ENCODE results near the gene PRKAR1A.

Gene PRKAR1A

DNA sequence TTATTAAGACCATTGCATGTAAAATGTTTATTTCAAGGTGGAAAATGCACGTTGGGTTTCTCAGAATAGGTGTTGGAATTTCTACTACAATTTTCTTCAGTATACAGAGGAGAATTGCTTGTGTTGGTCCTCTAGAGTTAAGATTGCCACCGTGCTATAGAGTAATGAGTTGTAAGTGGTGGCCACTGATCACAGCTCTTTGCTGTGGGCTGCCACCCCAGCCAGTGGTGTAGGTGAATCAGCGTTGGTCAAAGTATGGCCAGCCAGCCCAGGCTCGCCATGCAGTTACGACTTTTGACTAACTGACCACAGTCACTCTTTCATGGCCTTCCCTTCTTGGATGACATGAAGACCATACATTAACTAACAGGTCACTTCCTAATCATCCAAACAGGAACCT lies 12.6 kb upstream of the PRKAR1A start:
- TF ChIP-seq GATA2 (IDR thresholded peaks at IDR 0.05; ENCODE audit: low read depth, low read length) (no peak), GATA3 (IDR thresholded peaks at IDR 0.05; ENCODE audit: low read depth, low read length) (no peak)

DNA sequence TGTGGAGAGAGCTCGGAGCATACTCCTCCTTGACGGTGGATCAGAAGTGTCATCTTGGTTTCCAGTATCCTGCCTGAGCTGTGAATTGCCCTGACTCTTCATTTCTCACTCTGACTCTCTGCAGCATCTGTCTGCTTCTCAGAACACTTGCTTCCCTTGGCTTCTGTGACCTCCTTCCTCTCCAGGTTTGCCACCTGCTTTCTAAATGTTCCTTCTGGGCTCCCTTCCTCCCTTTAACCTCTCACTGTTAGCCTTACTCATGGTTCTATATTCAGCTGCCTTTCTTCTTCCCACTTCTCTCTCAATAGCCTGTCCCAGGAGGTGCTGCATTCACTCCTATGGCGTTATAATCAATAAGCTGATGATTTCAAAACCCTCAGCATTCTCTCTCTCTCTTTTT lies 11.2 kb upstream of the PRKAR1A start:
- no peak for TF ChIP-seq GATA3 (IDR thresholded peaks at IDR 0.05; ENCODE audit: low read depth, low read length)
- no peak for TF ChIP-seq GATA2 (IDR thresholded peaks at IDR 0.05; ENCODE audit: low read depth, low read length)

DNA sequence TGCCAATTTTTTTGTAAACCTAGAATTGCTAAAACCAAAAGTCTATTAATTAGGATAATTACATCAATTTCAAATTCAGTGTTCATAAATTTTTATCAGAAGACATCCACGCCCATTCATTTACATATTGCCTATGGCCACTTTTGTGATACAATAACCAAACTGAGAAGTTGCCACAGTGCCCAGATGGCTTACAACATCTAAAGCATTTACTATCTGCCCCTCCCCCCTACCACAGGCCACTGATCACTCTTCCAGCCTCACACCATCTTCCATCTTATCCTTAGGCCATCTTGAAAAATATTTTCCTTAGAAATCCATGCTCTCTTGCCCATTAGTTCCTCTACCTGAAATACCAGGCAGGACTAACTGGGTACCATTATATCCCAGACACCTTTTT lies 6.3 kb upstream of the PRKAR1A start:
- TF ChIP-seq GATA2 (IDR thresholded peaks at IDR 0.05; ENCODE audit: low read depth, low read length): no peak
- no peak for TF ChIP-seq GATA3 (IDR thresholded peaks at IDR 0.05; ENCODE audit: low read depth, low read length)

DNA sequence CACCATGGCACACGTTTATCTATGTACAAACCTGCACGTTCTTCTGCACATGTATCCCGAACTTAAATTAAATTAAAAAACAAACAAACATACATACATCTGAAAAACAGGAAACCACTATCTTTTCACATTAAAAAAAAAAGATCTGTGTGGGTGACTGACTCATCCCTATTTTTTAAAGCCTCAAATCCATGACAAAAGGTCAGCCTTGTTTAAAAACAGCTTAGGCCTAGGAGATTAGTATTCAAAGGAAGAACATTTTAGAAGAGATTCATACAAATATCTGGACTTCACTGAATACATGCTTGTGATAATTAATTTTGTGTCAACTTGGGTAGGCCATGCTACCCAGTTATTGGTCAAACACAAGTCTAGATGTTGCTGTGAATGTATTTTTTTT lies 4.7 kb upstream of the PRKAR1A start:
- TF ChIP-seq GATA3 (IDR thresholded peaks at IDR 0.05; ENCODE audit: low read depth, low read length) (no peak), GATA2 (IDR thresholded peaks at IDR 0.05; ENCODE audit: low read depth, low read length) (no peak)

DNA sequence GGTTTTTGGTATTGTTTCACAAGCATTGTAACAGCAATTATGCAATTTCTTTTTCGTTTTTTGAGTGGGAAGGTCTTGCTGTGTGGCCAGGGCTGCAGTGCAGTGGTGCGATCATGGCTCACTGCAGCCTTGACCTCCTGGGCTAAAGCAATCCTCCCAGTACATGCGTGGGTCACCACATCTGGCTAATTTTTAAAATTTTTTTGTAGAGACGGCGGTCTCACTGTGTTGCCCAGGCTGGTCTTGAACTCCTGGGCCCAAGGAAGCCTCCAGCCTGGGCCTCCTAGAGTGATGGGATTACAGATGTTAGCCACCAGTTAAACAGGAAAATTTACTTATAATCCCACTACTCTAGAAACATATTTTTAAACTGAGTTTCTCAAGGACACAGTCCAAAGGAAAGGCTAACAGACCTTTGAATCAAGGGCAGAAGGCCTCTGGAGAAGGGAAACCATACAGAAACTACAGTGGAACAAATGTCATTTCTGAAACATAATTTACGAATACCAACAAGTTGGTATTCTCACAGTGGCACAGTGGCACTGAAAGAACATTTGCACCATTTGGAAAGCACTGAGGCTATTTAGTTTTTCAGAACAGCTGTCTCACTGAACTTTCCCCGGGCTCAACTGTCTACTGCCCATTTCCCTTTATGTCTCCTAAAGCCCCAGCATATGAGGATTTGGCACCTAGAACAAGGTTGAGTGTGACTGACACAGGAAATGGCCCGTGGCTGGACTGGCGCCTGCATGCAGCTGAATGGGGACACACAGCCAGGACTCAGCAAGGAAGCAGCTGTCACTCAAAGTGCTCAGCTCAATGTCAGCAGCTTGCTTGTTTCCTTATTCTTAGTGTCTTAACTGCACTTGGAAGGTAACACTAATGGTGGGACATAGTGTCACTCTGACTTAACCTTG lies 2.8 kb upstream of the PRKAR1A start:
- no peak for TF ChIP-seq GATA2 (IDR thresholded peaks at IDR 0.05; ENCODE audit: low read depth, low read length)
- no peak for TF ChIP-seq GATA3 (IDR thresholded peaks at IDR 0.05; ENCODE audit: low read depth, low read length)

DNA sequence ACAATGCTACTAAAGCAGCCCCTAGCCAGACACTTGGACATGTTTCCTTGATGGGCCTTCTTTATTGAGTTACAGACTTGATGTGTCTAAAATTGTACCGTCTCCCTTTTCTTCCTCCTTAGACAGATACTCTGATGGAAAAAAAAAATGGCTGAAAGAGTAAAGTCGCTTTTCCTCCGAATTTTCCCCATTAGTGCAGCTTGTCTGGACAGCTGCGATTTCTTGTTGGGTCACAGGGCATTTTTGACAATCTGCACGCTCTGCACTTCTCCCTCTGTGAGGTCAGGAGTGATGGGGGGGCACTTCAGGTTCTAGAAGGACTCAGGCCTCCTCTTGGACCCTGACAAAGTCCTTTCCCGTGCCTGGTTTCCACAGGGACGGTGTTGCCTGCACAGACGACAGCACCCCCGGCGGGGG lies 968 bp upstream of the PRKAR1A start:
- TF ChIP-seq GATA3 (IDR thresholded peaks at IDR 0.05; ENCODE audit: low read depth, low read length) (no peak), GATA2 (IDR thresholded peaks at IDR 0.05; ENCODE audit: low read depth, low read length) (no peak)

DNA sequence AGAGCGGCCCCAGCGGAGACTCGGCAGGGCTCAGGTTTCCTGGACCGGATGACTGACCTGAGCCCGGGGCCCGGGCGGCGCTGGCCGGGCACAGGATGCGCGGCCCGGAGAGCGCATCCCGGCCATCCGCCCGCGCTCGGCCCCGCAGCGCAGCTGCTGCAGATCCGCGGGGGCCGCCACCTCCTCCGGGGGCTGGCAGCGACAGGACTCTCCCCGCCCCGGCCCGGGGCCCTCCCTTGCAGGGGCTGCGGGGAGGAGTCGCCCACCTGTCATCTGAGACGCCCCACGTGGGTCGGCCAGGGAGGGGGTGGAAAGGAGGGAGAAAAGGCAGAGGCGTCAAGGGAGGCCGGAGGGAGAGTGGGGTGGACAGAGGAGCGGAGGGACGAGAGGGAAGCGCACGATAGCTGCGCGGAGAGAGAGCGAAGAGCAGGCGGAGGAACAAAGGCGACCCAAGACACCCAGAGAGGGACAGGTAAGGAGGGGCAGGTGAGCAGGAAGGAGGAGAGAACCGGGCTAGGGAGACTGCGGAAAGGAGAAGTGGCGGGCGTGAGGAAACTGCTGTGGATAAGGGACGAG lies 471 bp upstream of the PRKAR1A start:
- TF ChIP-seq GATA3 (IDR thresholded peaks at IDR 0.05; ENCODE audit: low read depth, low read length) (no peak), GATA2 (IDR thresholded peaks at IDR 0.05; ENCODE audit: low read depth, low read length) (no peak)

DNA sequence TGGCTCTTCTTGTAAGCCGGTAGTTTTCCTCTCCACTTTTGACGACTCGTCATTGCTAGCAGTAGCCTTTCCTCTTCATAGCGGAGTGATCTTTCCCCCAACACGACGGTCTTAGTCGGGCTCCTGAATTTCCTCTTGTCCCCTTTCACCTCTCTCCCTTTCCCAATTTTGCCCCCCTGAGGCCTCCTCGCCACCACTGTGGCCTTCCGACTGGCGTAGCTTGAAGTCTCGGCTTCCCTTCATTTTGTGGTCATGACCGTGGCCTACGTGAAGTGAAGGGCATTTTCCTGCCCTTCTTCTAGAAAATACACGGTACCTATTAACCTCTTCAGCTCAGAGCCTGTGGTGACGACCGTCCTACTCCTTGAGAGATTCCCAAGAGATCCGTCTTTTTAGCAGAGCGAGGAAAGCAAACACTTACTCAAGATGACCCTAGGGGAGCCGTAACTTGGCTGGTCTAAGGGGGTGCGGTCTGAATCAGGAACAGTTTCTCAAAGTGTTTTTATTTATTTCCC lies 787 bp downstream of the PRKAR1A start:
- TF ChIP-seq GATA3 (IDR thresholded peaks at IDR 0.05; ENCODE audit: low read depth, low read length): no peak
- no peak for TF ChIP-seq GATA2 (IDR thresholded peaks at IDR 0.05; ENCODE audit: low read depth, low read length)

DNA sequence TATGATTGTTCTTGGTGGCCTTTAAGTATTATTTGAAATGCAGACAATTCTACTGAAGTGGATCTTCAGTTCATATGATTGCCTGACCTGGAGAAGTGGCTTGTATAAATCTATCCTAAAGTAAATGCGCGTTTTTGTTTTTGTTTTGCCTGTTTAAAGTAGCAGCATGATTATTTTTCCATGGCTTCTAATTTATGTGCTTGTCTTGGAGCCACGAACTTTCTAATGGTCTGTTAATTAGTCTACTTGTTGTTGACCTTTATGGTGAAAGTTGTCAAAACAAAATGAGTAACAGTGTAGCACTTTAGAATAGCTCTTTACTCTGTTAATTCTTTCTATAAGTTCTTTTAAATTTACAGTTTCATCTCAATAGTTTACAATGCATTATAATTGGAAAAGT lies 1.7 kb downstream of the PRKAR1A start:
- no peak for TF ChIP-seq GATA3 (IDR thresholded peaks at IDR 0.05; ENCODE audit: low read depth, low read length)
- no peak for TF ChIP-seq GATA2 (IDR thresholded peaks at IDR 0.05; ENCODE audit: low read depth, low read length)

DNA sequence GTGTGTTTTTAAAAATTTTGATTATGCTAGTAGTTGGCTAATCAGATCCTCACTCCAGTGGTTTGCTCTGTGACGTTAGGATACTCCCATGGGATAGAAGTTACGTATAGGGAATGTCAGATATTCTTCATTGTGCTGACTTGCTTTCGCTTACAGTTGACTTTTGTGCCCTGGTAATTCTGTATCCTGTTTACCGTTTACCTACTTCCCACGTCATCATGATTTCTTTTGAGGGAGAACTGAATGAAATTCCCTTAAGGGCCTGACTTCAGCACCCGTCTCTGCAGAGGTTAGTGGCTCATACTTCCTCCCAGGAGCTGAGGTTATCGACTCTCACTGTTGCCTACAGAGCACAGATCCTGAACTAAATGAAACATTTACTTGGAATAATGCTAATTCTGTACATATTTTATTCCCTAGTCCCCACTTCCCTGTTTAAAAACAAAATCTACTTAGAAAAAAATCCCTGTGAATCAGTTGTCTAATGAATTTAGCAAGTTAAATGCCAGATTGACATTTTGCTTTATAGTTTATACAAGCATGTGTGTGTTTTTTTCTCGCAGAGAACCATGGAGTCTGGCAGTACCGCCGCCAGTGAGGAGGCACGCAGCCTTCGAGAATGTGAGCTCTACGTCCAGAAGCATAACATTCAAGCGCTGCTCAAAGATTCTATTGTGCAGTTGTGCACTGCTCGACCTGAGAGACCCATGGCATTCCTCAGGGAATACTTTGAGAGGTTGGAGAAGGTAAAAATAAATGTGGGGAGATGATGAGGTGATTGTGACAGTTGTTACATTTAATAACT lies 2.8 kb downstream of the PRKAR1A start:
- TF ChIP-seq GATA3 (IDR thresholded peaks at IDR 0.05; ENCODE audit: low read depth, low read length) (no peak), GATA2 (IDR thresholded peaks at IDR 0.05; ENCODE audit: low read depth, low read length) (no peak)

DNA sequence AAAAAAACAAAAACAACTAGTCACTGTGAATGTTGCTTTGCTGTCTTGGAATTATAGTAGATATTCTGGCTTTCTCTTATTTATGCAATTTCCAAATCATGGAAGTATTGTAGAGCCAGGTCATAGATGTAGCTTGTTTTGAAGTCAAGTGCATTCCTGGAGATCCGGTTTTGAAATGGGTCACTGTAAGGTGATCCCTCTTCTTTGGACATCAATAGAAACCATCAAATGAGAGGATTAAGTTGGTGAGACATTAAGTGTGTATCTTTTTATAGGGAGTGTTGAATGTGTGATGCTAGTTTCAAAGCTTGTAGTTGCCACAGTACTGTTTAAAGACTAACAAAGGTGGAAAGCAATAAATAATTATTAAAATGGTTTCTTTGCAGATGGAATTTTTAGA lies 4.5 kb downstream of the PRKAR1A start:
- TF ChIP-seq GATA2 (IDR thresholded peaks at IDR 0.05; ENCODE audit: low read depth, low read length): no peak
- no peak for TF ChIP-seq GATA3 (IDR thresholded peaks at IDR 0.05; ENCODE audit: low read depth, low read length)

DNA sequence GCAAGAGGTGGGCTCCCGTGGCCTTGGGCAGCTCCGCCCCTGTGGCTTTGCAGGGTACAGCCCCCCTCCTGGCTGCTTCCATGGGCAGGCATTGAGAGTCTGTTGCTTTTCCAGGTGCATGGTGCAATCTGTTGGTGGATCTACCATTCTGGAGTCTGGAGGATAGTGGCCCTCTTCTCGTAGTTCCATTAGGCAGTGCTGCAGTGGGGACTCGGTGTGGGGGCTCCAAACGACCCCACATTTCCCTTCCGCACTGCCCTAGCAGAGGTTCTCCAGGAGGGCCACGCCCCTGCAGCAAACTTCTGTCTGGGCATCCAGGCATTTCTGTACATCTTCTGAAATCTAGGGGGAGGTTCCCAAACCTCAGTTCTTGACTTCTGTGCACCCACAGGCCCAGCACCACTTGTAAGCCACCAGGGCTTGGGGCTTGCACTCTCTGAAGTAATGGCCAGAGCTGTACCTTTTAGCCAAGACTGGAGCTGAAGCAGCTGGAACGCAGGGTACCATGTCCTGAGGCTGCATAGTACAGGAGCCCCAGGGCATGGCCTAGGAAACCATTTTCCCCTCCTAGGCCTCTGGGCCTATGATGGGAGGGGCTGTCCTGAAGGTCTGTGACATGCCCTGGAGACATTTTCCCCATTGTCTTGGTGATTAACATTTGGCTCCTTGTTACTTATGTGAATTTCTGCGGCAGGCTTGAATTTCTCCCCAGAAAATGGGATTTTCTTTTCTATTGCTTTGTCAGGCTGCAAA lies 6.0 kb downstream of the PRKAR1A start:
- TF ChIP-seq GATA2 (IDR thresholded peaks at IDR 0.05; ENCODE audit: low read depth, low read length) (no peak), GATA3 (IDR thresholded peaks at IDR 0.05; ENCODE audit: low read depth, low read length) (no peak)

DNA sequence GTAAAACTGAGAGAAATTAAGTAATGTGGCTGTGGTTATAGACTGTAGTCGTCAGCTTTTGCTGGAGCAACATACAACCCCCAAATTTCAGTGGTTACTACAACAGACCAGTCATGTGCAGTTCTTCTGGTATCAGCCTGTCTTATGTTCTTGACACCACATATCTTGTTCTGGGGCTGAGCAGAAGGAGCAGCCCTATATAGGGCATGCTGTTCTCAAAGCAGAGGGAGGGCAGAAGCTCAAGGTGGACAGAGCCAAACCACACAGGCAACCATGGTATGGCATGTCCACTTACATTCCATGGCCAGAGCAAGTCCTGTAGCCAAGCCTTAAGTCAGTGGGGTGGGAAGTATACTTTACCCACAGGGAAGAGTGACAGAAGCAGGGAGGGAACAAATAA lies 7.7 kb downstream of the PRKAR1A start:
- TF ChIP-seq GATA2 (IDR thresholded peaks at IDR 0.05; ENCODE audit: low read depth, low read length): no peak

DNA sequence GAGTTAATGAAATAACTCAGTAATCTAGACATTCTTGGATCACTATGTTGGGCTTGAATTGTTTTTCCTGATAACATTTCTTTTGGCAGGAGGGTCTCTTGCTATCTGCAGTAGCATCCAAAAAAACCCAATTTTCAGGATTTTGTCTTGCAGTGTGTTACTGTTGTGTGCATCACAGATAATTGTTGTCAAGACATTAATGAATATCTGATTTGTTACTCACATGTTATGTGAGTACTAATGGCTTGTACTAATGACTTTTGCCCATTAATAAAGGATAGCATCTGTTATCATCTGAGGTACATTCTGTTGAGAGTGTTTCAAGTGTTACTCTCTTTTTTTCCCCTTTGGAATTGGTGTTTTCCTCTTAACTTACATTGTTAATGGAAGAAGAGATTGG lies 10.0 kb downstream of the PRKAR1A start:
- TF ChIP-seq GATA3 (IDR thresholded peaks at IDR 0.05; ENCODE audit: low read depth, low read length) (no peak), GATA2 (IDR thresholded peaks at IDR 0.05; ENCODE audit: low read depth, low read length) (no peak)
